ENCODE measurements around the gene CASKIN2. TPM values are rescaled to one million over a fixed set of nuclear protein-coding genes. Genes with fewer than 3 reads are reported as not detected.
A peak's percentile ranks its signal among the peaks of the same experiment; 100 is the strongest.

The CASKIN2 gene
- polyA plus RNA-seq, 3 donors from 2014 or later, result not detected

- no peak overlapping the region for H3K27ac Mint-ChIP-seq
- peaks cover 5 to 16% of the 10 kb centered on the region in 2 donors for H3K4me1 Mint-ChIP-seq
- no peak for DNase-seq
- H3K27me3 Mint-ChIP-seq (ENCODE audit: low read depth in 3 of 3), result peaks cover 0 to 2% (median 1%) of the 10 kb centered on the region in 3 donors
- H3K9me3 Mint-ChIP-seq, result no peaks in the 10 kb centered on the region
- no peak overlapping the region for H3K4me3 Mint-ChIP-seq
- peaks cover 0 to 17% (median 1%) of the 10 kb centered on the region in 3 donors for H3K36me3 Mint-ChIP-seq
These were observed 22.7 kb downstream of the CASKIN2 start for GRCh38 chr17:75492555-75493168.

GRCh38 chr17:75491680-75492079 is 23.7 kb downstream of the CASKIN2 start:
- Mint-ChIP-seq H3K36me3 (peaks cover 0 to 19% (median 8%) of the 10 kb centered on the region in 3 donors), H3K9me3 (no peaks in the 10 kb centered on the region), H3K4me3 (no peak overlapping the region), H3K4me1 (peaks cover 15 to 26% of the 10 kb centered on the region in 2 donors), H3K27ac (no peak overlapping the region), H3K27me3 (ENCODE audit: low read depth in 3 of 3) (peaks cover 0 to 4% (median 4%) of the 10 kb centered on the region in 3 donors)
- DNase-seq, result no peak

GRCh38 chr17:75490953-75491649 is 24.2 kb downstream of the CASKIN2 start:
- peaks cover 0 to 21% (median 8%) of the 10 kb centered on the region in 3 donors for H3K36me3 Mint-ChIP-seq

GRCh38 chr17:75490173-75490743 is 25.1 kb downstream of the CASKIN2 start:
- Mint-ChIP-seq H3K27me3 (ENCODE audit: low read depth in 3 of 3) (peaks cover 0 to 4% (median 4%) of the 10 kb centered on the region in 3 donors), H3K4me1 (peaks cover 21 to 31% of the 10 kb centered on the region in 2 donors), H3K9me3 (no peaks in the 10 kb centered on the region), H3K4me3 (no peak overlapping the region), H3K27ac (peak overlapping the region in 2 of 6 donors; percentile 13 to 70), H3K36me3 (peaks cover 0 to 21% (median 8%) of the 10 kb centered on the region in 3 donors)
- no peak for DNase-seq

More at GRCh38 chr17:75490953-75491649, 24.2 kb downstream of the CASKIN2 start:
- peaks cover 0 to 4% (median 4%) of the 10 kb centered on the region in 3 donors for H3K27me3 Mint-ChIP-seq (ENCODE audit: low read depth in 3 of 3)
- peak overlapping the region in 1 of 6 donors; percentile 40 for H3K27ac Mint-ChIP-seq
- H3K4me3 Mint-ChIP-seq, result no peak overlapping the region
- peaks cover 21 to 31% of the 10 kb centered on the region in 2 donors for H3K4me1 Mint-ChIP-seq
- DNase-seq, result no peak
- H3K9me3 Mint-ChIP-seq, result no peaks in the 10 kb centered on the region

- Mint-ChIP-seq H3K4me1 (peaks cover 21 to 34% of the 10 kb centered on the region in 2 donors), H3K27me3 (ENCODE audit: low read depth in 3 of 3) (peaks cover 0 to 4% (median 4%) of the 10 kb centered on the region in 3 donors), H3K36me3 (peaks cover 0 to 18% (median 11%) of the 10 kb centered on the region in 3 donors), H3K27ac (peak overlapping the region in 3 of 6 donors; percentile 51 to 83 (median 64)), H3K9me3 (no peaks in the 10 kb centered on the region), H3K4me3 (no peak overlapping the region)
- no peak for DNase-seq
These were observed 25.8 kb downstream of the CASKIN2 start for GRCh38 chr17:75489511-75489955.

GRCh38 chr17:75488693-75489510 is 26.4 kb downstream of the CASKIN2 start:
- H3K9me3 Mint-ChIP-seq, result no peaks in the 10 kb centered on the region
- peak overlapping the region in 2 of 5 donors; percentile 35 to 39 for H3K4me3 Mint-ChIP-seq
- peaks cover 21 to 34% of the 10 kb centered on the region in 2 donors for H3K4me1 Mint-ChIP-seq
- peaks cover 0 to 4% (median 4%) of the 10 kb centered on the region in 3 donors for H3K27me3 Mint-ChIP-seq (ENCODE audit: low read depth in 3 of 3)
- H3K36me3 Mint-ChIP-seq, result peaks cover 0 to 15% (median 11%) of the 10 kb centered on the region in 3 donors
- peak overlapping the region; percentile 68 to 99 (median 95) for H3K27ac Mint-ChIP-seq
- no peak for DNase-seq

- Mint-ChIP-seq H3K27ac (peak overlapping the region; percentile 93 to 99 (median 96)), H3K27me3 (ENCODE audit: low read depth in 3 of 3) (peaks cover 0 to 6% (median 4%) of the 10 kb centered on the region in 3 donors), H3K4me3 (peak overlapping the region; percentile 66 to 88 (median 83)), H3K36me3 (peaks cover 0 to 11% (median 11%) of the 10 kb centered on the region in 3 donors), H3K4me1 (peaks cover 21 to 37% of the 10 kb centered on the region in 2 donors), H3K9me3 (no peaks in the 10 kb centered on the region)
- peak; percentile 61 to 66 (median 63) for DNase-seq
These were observed 27.8 kb downstream of the CASKIN2 start for GRCh38 chr17:75487351-75488070.

GRCh38 chr17:75486951-75487350 is 28.4 kb downstream of the CASKIN2 start:
- H3K27me3 Mint-ChIP-seq (ENCODE audit: low read depth in 3 of 3), result peaks cover 0 to 6% (median 4%) of the 10 kb centered on the region in 3 donors
- peak overlapping the region; percentile 66 to 88 (median 83) for H3K4me3 Mint-ChIP-seq
- no peak for DNase-seq
- no peaks in the 10 kb centered on the region for H3K9me3 Mint-ChIP-seq
- peaks cover 21 to 37% of the 10 kb centered on the region in 2 donors for H3K4me1 Mint-ChIP-seq
- H3K27ac Mint-ChIP-seq, result peak overlapping the region; percentile 93 to 99 (median 96)
- H3K36me3 Mint-ChIP-seq, result peaks cover 0 to 11% (median 8%) of the 10 kb centered on the region in 3 donors

- Mint-ChIP-seq H3K4me1 (peaks cover 21 to 37% of the 10 kb centered on the region in 2 donors), H3K27ac (peak overlapping the region; percentile 74 to 99 (median 95)), H3K36me3 (peaks cover 0 to 11% (median 7%) of the 10 kb centered on the region in 3 donors), H3K27me3 (ENCODE audit: low read depth in 3 of 3) (peaks cover 0 to 6% (median 4%) of the 10 kb centered on the region in 3 donors), H3K9me3 (no peaks in the 10 kb centered on the region), H3K4me3 (peak overlapping the region in 2 of 5 donors; percentile 21 to 52)
- DNase-seq, result no peak
These were observed 29.2 kb downstream of the CASKIN2 start for GRCh38 chr17:75486151-75486550.

GRCh38 chr17:75485688-75486087 is 29.6 kb downstream of the CASKIN2 start:
- peaks cover 0 to 6% (median 4%) of the 10 kb centered on the region in 3 donors for H3K27me3 Mint-ChIP-seq (ENCODE audit: low read depth in 3 of 3)
- H3K4me3 Mint-ChIP-seq, result no peak overlapping the region
- H3K9me3 Mint-ChIP-seq, result no peaks in the 10 kb centered on the region
- peaks cover 0 to 11% (median 7%) of the 10 kb centered on the region in 3 donors for H3K36me3 Mint-ChIP-seq
- DNase-seq, result no peak
- peak overlapping the region in 1 of 6 donors; percentile 48 for H3K27ac Mint-ChIP-seq
- H3K4me1 Mint-ChIP-seq, result peaks cover 21 to 37% of the 10 kb centered on the region in 2 donors

GRCh38 chr17:75482098-75482942 is 33.0 kb downstream of the CASKIN2 start:
- H3K9me3 Mint-ChIP-seq, result no peaks in the 10 kb centered on the region
- H3K27me3 Mint-ChIP-seq (ENCODE audit: low read depth in 3 of 3), result peaks cover 0 to 2% (median 0%) of the 10 kb centered on the region in 3 donors
- peaks cover 12 to 18% of the 10 kb centered on the region in 2 donors for H3K4me1 Mint-ChIP-seq
- H3K4me3 Mint-ChIP-seq, result no peak overlapping the region
- no peak for DNase-seq
- no peak overlapping the region for H3K27ac Mint-ChIP-seq
- peaks cover 0 to 7% (median 5%) of the 10 kb centered on the region in 3 donors for H3K36me3 Mint-ChIP-seq
